ENCODE data around the gene NT5C3A.
"Not testable (repeated sequence)": the region's sequence is repeated elsewhere in the genome, so short reads cannot be mapped to it uniquely, and the experiment has no call there.

NT5C3A gene

GRCh38 chr7:33062023-33062781 is at the start of gene NT5C3A:
TSS of gene NT5C3A (minus strand) at chr7:33062776. CDS start at chr7:33062705, 71 bp downstream.
- DNase-seq: peak; percentile 39

- DNase-seq: no peak
Observed at GRCh38 chr7:33111614-33112013, 49.0 kb upstream of the NT5C3A start.

- DNase-seq: no peak
Observed at GRCh38 chr7:33109758-33110238, 47.2 kb upstream of the NT5C3A start.

- peak; percentile 41 for DNase-seq
Observed at GRCh38 chr7:33109005-33109757, 46.6 kb upstream of the NT5C3A start, which contains the start of gene RP9. TSS of gene RP9 (minus strand) at chr7:33109404. CDS start at chr7:33109372, 32 bp downstream.

- DNase-seq: peak; percentile 9
Observed at GRCh38 chr7:33108554-33109004, 46.0 kb upstream of the NT5C3A start.

- DNase-seq: peak; percentile 46
Observed at GRCh38 chr7:33107136-33108066, 44.8 kb upstream of the NT5C3A start.

GRCh38 chr7:33101906-33102305 is 39.3 kb upstream of the NT5C3A start:
- DNase-seq: no peak

- no peak for DNase-seq
Observed at GRCh38 chr7:33100770-33101169, 38.2 kb upstream of the NT5C3A start.

- no peak for DNase-seq
Observed at GRCh38 chr7:33099154-33099940, 36.8 kb upstream of the NT5C3A start.

GRCh38 chr7:33094745-33095275 is 32.2 kb upstream of the NT5C3A start:
- not testable (repeated sequence) for DNase-seq

- no peak for DNase-seq
Observed at GRCh38 chr7:33093266-33093665, 30.7 kb upstream of the NT5C3A start.

- DNase-seq: no peak
Observed at GRCh38 chr7:33091641-33092191, 29.1 kb upstream of the NT5C3A start.

- peak; percentile 13 for DNase-seq
Observed at GRCh38 chr7:33091111-33091531, 28.5 kb upstream of the NT5C3A start.

GRCh38 chr7:33089142-33089541 is 26.6 kb upstream of the NT5C3A start:
- no peak for DNase-seq

GRCh38 chr7:33087858-33088257 is 25.3 kb upstream of the NT5C3A start:
- DNase-seq: no peak

GRCh38 chr7:33087356-33087755 is 24.8 kb upstream of the NT5C3A start:
- peak; percentile 17 for DNase-seq

GRCh38 chr7:33079763-33080690 is 17.5 kb upstream of the NT5C3A start:
- no peak for DNase-seq

- peak; percentile 16 for DNase-seq
Observed at GRCh38 chr7:33079096-33079495, 16.5 kb upstream of the NT5C3A start.

- DNase-seq: peak; percentile 38
Observed at GRCh38 chr7:33076737-33077136, 14.2 kb upstream of the NT5C3A start.
